ENCODE results near the gene PAWR. TPM values are rescaled to one million over a fixed set of nuclear protein-coding genes. Genes with fewer than 3 reads are reported as not detected.
A peak's percentile ranks its signal among the peaks of the same experiment; 100 is the strongest.

The PAWR gene
- polyA plus RNA-seq, 3 donors from 2014 or later, result 1.3 to 4.4 (median 2.7) TPM

DNA sequence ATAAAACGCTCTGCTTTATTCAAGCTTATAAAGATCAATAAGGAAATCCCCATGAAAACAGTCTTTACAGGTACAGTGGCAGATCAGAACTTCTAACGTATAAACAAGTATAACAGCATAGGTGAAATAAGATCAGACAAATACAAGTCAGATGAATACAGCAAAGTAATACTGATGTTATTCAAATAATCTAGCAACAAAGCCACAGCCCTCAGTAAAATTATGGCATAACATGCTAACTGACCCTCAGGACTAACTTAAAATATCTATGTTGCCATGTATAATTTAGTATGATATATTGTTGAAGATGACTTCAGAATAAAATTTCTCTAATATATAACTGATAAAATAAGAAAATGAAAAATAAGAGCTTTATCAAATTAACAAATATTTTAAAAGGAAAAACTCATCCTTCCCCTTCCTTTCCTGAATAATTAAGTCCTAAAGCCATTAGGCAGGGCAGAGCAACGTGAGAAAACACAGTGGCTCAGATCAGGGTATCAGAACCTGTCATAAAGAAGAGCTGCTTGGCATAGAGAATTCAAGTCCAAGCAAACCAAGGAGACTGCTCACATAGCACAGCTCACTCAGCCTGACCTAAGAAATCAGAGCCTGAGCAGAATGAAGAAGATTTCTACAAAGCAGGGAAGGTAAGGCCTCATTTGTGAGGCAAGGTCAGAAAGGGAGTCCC lies 70.7 kb downstream of the PAWR start:
- no peaks in the 10 kb centered on the region for H3K36me3 Mint-ChIP-seq
- no peak for DNase-seq
- H3K4me1 Mint-ChIP-seq, result no peaks in the 10 kb centered on the region
- H3K27me3 Mint-ChIP-seq (ENCODE audit: low read depth in 3 of 3), result peaks cover 0 to 2% (median 2%) of the 10 kb centered on the region in 3 donors
- no peak overlapping the region for H3K4me3 Mint-ChIP-seq
- H3K9me3 Mint-ChIP-seq, result no peaks in the 10 kb centered on the region
- no peak overlapping the region for H3K27ac Mint-ChIP-seq

DNA sequence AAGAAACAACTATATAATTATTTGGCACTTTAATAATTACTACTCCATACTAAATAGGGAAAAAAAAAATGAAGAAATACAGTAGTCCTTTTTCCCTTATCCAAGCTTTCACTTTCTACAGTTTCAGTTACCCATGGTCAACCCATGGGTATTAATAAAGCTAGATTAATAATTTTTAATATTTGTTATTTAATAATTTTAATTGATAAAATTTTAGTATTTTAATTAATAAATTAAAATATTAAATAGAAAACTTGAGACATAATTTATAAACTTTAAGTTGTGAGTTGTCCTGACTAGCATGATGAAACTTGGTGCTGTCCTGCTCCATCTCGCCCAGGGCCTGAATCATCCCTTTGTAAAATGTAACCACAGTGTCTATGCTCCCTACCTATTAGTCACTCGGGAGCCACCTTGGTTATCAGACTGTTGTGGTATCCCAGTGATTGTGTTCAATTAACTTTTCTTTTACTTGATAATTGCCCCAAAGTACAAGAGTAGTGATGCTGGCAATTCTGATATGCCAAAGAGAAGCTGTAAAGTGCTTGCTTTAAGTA lies 71.8 kb downstream of the PAWR start:
- Mint-ChIP-seq H3K27me3 (ENCODE audit: low read depth in 3 of 3) (peaks cover 0 to 2% (median 2%) of the 10 kb centered on the region in 3 donors), H3K36me3 (no peaks in the 10 kb centered on the region), H3K9me3 (no peaks in the 10 kb centered on the region), H3K4me3 (no peak overlapping the region), H3K27ac (no peak overlapping the region), H3K4me1 (no peaks in the 10 kb centered on the region)
- DNase-seq, result no peak

- Mint-ChIP-seq H3K4me1 (no peaks in the 10 kb centered on the region), H3K27me3 (ENCODE audit: low read depth in 3 of 3) (peaks cover 0 to 2% (median 0%) of the 10 kb centered on the region in 3 donors), H3K9me3 (no peaks in the 10 kb centered on the region), H3K4me3 (no peak overlapping the region), H3K36me3 (no peaks in the 10 kb centered on the region), H3K27ac (no peak overlapping the region)
- no peak for DNase-seq
Observed at GRCh38 chr12:79617696-79618095, 73.1 kb downstream of the PAWR start.

- no peak for DNase-seq
- no peaks in the 10 kb centered on the region for H3K36me3 Mint-ChIP-seq
- no peaks in the 10 kb centered on the region for H3K4me1 Mint-ChIP-seq
- H3K9me3 Mint-ChIP-seq, result no peaks in the 10 kb centered on the region
- H3K27ac Mint-ChIP-seq, result no peak overlapping the region
- no peak overlapping the region for H3K4me3 Mint-ChIP-seq
- H3K27me3 Mint-ChIP-seq (ENCODE audit: low read depth in 3 of 3), result peaks cover 0 to 2% (median 0%) of the 10 kb centered on the region in 3 donors
Observed at GRCh38 chr12:79615596-79616560, 74.9 kb downstream of the PAWR start.

DNA sequence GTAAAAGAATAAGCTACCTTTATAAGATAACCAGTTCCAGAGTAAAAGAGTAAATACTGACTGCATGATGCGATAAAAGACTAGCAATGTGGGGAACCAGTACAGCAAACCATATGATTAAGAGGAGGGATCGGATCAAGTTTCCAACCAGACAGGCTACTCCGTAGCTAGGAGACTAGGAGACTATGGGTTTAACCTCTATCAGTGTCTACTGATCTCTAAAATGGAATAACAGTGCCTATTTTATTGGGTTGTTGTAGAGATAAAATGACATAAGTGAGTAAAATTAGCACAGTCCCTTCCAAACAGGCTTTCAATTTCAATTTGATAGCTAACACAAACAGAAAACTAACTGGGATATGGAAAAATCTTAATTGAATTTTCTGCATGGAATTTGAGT lies 76.0 kb downstream of the PAWR start:
- Mint-ChIP-seq H3K9me3 (no peaks in the 10 kb centered on the region), H3K27ac (no peak overlapping the region)

GRCh38 chr12:79601908-79602307 lies 88.9 kb downstream of the PAWR start:
- Mint-ChIP-seq H3K36me3 (no peaks in the 10 kb centered on the region), H3K4me3 (no peak overlapping the region), H3K4me1 (peaks cover 6 to 12% of the 10 kb centered on the region in 2 donors), H3K27ac (no peak overlapping the region), H3K27me3 (ENCODE audit: low read depth in 3 of 3) (peaks cover 0 to 2% (median 0%) of the 10 kb centered on the region in 3 donors), H3K9me3 (no peaks in the 10 kb centered on the region)
- DNase-seq, result no peak

More for the DNA sequence above, 76.0 kb downstream of the PAWR start:
- DNase-seq, result no peak
- H3K4me3 Mint-ChIP-seq, result no peak overlapping the region
- no peaks in the 10 kb centered on the region for H3K4me1 Mint-ChIP-seq
- no peaks in the 10 kb centered on the region for H3K36me3 Mint-ChIP-seq
- H3K27me3 Mint-ChIP-seq (ENCODE audit: low read depth in 3 of 3), result peaks cover 0 to 2% (median 0%) of the 10 kb centered on the region in 3 donors

DNA sequence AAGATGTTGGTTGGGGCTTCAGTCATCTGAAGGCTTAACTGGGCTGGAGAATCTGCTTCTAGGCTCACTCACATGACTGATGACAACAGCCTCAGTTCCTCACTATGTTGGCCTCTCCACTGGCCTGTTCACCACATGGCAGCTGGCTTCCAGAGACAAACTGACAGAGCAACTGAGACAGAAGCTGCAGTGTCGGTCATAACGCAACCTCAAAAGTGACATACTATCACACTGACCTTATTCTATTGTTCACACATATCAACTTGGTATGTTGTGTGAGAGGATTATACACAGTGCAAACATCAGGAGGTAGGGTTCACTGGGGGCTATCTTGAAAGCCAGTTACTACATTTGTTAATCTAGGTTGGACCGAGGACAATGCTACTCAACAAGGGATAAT lies 92.9 kb downstream of the PAWR start:
- Mint-ChIP-seq H3K9me3 (no peaks in the 10 kb centered on the region), H3K4me3 (no peak overlapping the region), H3K27ac (peak overlapping the region in 1 of 6 donors; percentile 16), H3K27me3 (ENCODE audit: low read depth in 3 of 3) (no peaks in the 10 kb centered on the region), H3K4me1 (peaks cover 10 to 16% of the 10 kb centered on the region in 2 donors), H3K36me3 (peaks cover 0 to 1% (median 0%) of the 10 kb centered on the region in 3 donors)
- no peak for DNase-seq

DNA sequence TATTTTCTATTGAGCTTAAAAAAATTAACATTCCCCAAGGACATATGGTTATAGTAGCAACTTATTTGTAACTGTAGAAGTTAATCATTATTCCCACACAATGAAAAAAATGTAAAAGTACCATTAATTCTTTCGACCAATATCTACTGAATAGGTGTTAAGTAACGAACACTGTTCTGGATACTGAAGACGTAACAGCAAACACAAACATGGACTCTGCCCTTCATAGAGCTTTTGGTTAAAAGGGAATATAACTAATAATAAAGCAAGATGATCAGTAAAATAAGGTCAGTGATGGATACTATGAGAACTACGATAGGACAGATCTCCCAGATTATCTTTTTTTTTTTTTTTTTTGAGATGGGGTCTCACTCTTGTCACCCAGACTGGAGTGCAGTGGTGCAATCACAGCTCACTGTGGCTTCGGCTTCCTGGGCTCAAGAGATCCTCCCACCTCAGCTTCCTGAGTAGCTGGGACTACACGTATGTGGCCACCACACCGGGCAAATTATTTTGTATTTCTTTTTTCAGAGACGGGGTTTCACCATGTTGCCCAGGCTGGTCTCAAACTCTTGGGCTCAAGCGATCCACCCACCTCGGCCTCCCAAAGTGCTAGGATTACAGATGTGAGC lies 93.9 kb downstream of the PAWR start:
- H3K4me3 Mint-ChIP-seq, result peak overlapping the region in 2 of 5 donors; percentile 22 to 26
- H3K27me3 Mint-ChIP-seq (ENCODE audit: low read depth in 3 of 3), result no peaks in the 10 kb centered on the region

DNA sequence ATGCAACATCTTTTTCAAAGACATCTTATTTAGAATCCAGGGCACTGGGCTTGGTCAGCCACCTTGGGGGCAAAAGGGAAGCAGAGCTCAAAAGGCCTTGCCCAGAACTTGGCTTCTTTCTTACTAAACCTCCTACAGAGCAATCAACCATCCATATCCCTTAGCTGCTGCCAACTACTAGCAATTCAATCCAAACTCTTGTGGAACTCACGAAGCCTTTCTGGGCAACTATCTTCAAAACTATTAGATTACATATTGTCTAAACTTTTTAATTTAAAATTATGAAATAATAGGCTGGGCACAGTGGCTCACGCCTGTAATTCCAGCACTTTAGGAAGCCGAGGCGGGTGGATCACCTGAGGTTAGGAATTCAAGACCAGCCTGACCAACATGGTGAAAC lies 95.5 kb downstream of the PAWR start:
- H3K9me3 Mint-ChIP-seq, result no peaks in the 10 kb centered on the region
- peaks cover 0 to 3% (median 0%) of the 10 kb centered on the region in 3 donors for H3K36me3 Mint-ChIP-seq
- H3K4me1 Mint-ChIP-seq, result peaks cover 10 to 16% of the 10 kb centered on the region in 2 donors
- H3K27me3 Mint-ChIP-seq (ENCODE audit: low read depth in 3 of 3), result peaks cover 0 to under 1% (median 0%) of the 10 kb centered on the region in 3 donors
- H3K27ac Mint-ChIP-seq, result no peak overlapping the region
- no peak overlapping the region for H3K4me3 Mint-ChIP-seq
- DNase-seq, result no peak

More for the DNA sequence above, 93.9 kb downstream of the PAWR start:
- Mint-ChIP-seq H3K9me3 (no peaks in the 10 kb centered on the region), H3K4me1 (peaks cover 10 to 16% of the 10 kb centered on the region in 2 donors), H3K36me3 (peaks cover 0 to 3% (median 0%) of the 10 kb centered on the region in 3 donors), H3K27ac (peak overlapping the region in 1 of 6 donors; percentile 41)
- DNase-seq, result no peak

- H3K27ac Mint-ChIP-seq, result no peak overlapping the region
- no peak for DNase-seq
- H3K4me1 Mint-ChIP-seq, result peaks cover 9 to 14% of the 10 kb centered on the region in 2 donors
- H3K36me3 Mint-ChIP-seq, result peaks cover 0 to 3% (median 0%) of the 10 kb centered on the region in 3 donors
- H3K27me3 Mint-ChIP-seq (ENCODE audit: low read depth in 3 of 3), result peaks cover 0 to 2% (median 0%) of the 10 kb centered on the region in 3 donors
- no peak overlapping the region for H3K4me3 Mint-ChIP-seq
- no peaks in the 10 kb centered on the region for H3K9me3 Mint-ChIP-seq
Observed at GRCh38 chr12:79592865-79593264, 97.9 kb downstream of the PAWR start.

- Mint-ChIP-seq H3K27me3 (ENCODE audit: low read depth in 3 of 3) (peaks cover 0 to 2% (median 0%) of the 10 kb centered on the region in 3 donors), H3K4me1 (peaks cover 4 to 5% of the 10 kb centered on the region in 2 donors), H3K9me3 (no peaks in the 10 kb centered on the region), H3K36me3 (peaks cover 0 to 3% (median 0%) of the 10 kb centered on the region in 3 donors), H3K4me3 (no peak overlapping the region), H3K27ac (no peak overlapping the region)
- DNase-seq, result no peak
Observed at GRCh38 chr12:79591988-79592387, 98.8 kb downstream of the PAWR start.

DNA sequence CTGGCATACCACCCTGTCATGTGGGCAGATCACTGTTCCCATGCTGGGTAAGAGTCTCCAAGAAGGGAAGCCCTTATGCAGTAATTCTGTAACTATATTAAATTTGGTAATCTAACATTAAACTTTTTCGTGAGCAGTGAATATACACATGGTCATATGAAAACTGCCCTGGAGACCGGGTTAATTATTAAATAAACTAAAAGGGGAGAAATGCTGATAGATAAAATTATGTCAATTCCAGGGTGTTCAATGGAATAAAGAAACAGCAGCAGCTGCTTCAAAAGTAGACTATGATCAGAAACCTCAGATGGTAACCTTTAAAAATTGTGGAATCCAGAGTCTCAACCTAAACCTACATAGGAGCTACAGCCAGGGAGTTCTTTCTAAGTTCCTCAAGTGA lies 100.0 kb downstream of the PAWR start:
- H3K4me3 Mint-ChIP-seq, result no peak overlapping the region
- H3K27ac Mint-ChIP-seq, result no peak overlapping the region
- H3K4me1 Mint-ChIP-seq, result no peaks in the 10 kb centered on the region
- no peak for DNase-seq
- no peaks in the 10 kb centered on the region for H3K9me3 Mint-ChIP-seq
- peaks cover 0 to 3% (median 0%) of the 10 kb centered on the region in 3 donors for H3K36me3 Mint-ChIP-seq
- peaks cover 0 to 2% (median 0%) of the 10 kb centered on the region in 3 donors for H3K27me3 Mint-ChIP-seq (ENCODE audit: low read depth in 3 of 3)

- no peak overlapping the region for H3K4me3 Mint-ChIP-seq
- H3K36me3 Mint-ChIP-seq, result no peaks in the 10 kb centered on the region
- no peak overlapping the region for H3K27ac Mint-ChIP-seq
Observed at GRCh38 chr12:79587368-79587767, 103.4 kb downstream of the PAWR start.

More at GRCh38 chr12:79587368-79587767, 103.4 kb downstream of the PAWR start:
- no peak for DNase-seq
- Mint-ChIP-seq H3K9me3 (no peaks in the 10 kb centered on the region), H3K4me1 (no peaks in the 10 kb centered on the region), H3K27me3 (ENCODE audit: low read depth in 3 of 3) (peaks cover 0 to 2% (median 0%) of the 10 kb centered on the region in 3 donors)
